ENCODE measurements around the gene AGBL1. TPM values are rescaled to one million over a fixed set of nuclear protein-coding genes. Genes with fewer than 3 reads are reported as not detected.

AGBL1 gene
- total RNA-seq, 1 experiment from 2014 or later: not detected

DNA sequence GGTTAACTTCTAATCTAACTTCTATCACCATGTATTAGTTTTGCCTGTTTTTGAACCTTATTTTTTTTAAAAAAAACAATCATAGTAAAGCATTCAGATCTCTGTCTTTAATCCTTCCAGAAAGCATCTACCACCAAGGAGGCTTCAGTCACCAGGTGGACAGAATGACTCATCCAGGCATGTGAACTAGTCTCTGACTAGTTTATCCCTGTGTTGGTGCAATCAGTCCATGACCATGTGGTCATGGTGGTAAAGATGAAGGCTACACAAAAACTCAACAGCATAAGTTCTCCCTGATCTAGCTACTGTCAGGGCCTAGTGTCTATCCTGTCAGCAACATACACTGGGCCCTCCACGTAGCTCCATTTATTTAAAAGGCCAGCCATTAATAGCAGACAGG is 750.6 kb downstream of the AGBL1 start:
- peaks cover 0 to 2% of the 10 kb centered on the region in 2 experiments; a peak in 1 of 5 replicates for H3K9me3 Mint-ChIP-seq
- Histone ChIP-seq H3K4me1 (ENCODE audit: insufficient read depth, low read length) (no peaks in the 10 kb centered on the region), H2AFZ (ENCODE audit: low read length) (no peak overlapping the region), H3K4ac (ENCODE audit: low read depth, low read length) (no peak overlapping the region), H3K4me2 (ENCODE audit: insufficient read depth, insufficient read length, low read length) (no peak overlapping the region), H2BK20ac (ENCODE audit: low read depth, low read length, poor library complexity, severe bottlenecking) (no peak overlapping the region), H3K79me2 (ENCODE audit: insufficient read depth, low read length) (no peaks in the 10 kb centered on the region), H2BK5ac (ENCODE audit: insufficient read length, low read length) (no peak overlapping the region), H3K9ac (ENCODE audit: extremely low read depth, insufficient read length, low read length) (no peak overlapping the region), H3K23me2 (ENCODE audit: insufficient read length, low read depth, low read length, poor library complexity, severe bottlenecking) (no peaks in the 10 kb centered on the region), H3T11ph (ENCODE audit: low read length) (no peak overlapping the region), H2BK120ac (ENCODE audit: low read depth, low read length, poor library complexity, severe bottlenecking) (no peak overlapping the region), H4K20me1 (ENCODE audit: control insufficient read depth, insufficient read depth, insufficient read length) (no peaks in the 10 kb centered on the region), H3K27ac (ENCODE audit: insufficient read length, low read depth, low read length) (no peak overlapping the region), H4K8ac (replicated peaks; ENCODE audit: insufficient read length, low read depth, low read length) (no peak overlapping the region), H4K91ac (ENCODE audit: insufficient read length, low read depth, low read length) (no peak overlapping the region), H3K27me3 (ENCODE audit: insufficient read depth, low read length) (no peaks in the 10 kb centered on the region), H3K14ac (ENCODE audit: insufficient read depth, low read length) (no peak overlapping the region), H2BK15ac (ENCODE audit: low read depth, low read length) (no peak overlapping the region), H3K18ac (ENCODE audit: insufficient read length, low read depth, low read length) (no peak overlapping the region), H3K23ac (ENCODE audit: insufficient read length, low read depth, low read length) (no peak overlapping the region), H3K56ac (ENCODE audit: insufficient read length, low read depth, low read length) (no peak overlapping the region), H3K9me3 (ENCODE audit: control insufficient read depth, low read depth, low read length) (no peaks in the 10 kb centered on the region), H2BK12ac (ENCODE audit: insufficient read length, low read depth, low read length) (no peak overlapping the region), H2AK5ac (ENCODE audit: insufficient read length, low read length) (no peak overlapping the region), H4K5ac (ENCODE audit: insufficient read length, low read depth, low read length) (no peak overlapping the region), H3K79me1 (ENCODE audit: insufficient read depth, low read depth, low read length, poor library complexity, severe bottlenecking) (no peaks in the 10 kb centered on the region)
- WGBS (ENCODE audit: extremely low coverage, insufficient read length, low lambda C conversion rate): no CpG with 5 or more reads among the region's 1 CpG
- H3K4me1 Mint-ChIP-seq: 0 out of 4 replicates have a peak, but pooled peaks cover 4 to 5% of the 10 kb centered on the region in 2 experiments
- no peak for TF ChIP-seq CTCF (conservative IDR thresholded peaks at IDR 0.05)
- H3K27ac Mint-ChIP-seq: no peak overlapping the region
- H3K27me3 Mint-ChIP-seq (ENCODE audit: low read depth): no peaks in the 10 kb centered on the region
- H3K4me3 Mint-ChIP-seq: no peak overlapping the region
- DNase-seq: no peak
- no peaks in the 10 kb centered on the region for H3K36me3 Mint-ChIP-seq (ENCODE audit: insufficient read depth in 1 of 3, low read depth in 3 of 3)

Measured in H9 (cell line).